ENCODE measurements around the gene FAM107A.

DNA sequence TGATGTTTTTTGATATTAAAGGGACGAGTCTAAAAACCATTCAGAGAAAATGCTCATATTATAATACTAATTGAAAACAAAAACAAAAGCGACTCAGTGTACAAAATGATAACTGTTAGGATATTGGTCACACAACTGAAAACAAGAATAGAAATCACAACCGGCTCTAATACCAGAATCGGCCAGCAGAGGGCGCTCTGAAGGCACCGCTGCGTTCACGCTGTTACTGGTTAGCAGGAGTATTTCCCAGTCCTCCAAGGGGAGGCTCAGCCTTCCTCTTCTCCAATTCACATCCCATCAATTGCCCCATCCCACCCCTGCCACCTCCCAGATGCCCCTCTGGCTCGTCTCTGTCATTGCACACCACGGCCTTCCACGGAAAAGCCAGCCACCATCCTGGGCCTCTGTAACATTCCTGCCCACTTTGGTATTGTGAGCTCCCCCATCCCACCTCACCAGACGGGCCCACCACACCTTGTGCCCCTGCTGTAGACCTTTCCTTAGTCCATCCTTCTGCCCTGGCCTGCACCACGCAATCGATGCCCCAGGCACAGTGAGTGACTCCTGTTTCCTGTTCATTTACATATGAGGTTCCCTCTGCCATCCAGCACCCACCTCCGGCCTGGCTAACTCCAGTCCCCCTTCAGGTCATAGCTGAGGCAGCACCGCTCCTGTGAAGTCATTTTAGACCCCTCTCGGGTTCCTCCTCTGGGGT lies 8.5 kb downstream of the FAM107A start:
- TF ChIP-seq, protein P1, sequence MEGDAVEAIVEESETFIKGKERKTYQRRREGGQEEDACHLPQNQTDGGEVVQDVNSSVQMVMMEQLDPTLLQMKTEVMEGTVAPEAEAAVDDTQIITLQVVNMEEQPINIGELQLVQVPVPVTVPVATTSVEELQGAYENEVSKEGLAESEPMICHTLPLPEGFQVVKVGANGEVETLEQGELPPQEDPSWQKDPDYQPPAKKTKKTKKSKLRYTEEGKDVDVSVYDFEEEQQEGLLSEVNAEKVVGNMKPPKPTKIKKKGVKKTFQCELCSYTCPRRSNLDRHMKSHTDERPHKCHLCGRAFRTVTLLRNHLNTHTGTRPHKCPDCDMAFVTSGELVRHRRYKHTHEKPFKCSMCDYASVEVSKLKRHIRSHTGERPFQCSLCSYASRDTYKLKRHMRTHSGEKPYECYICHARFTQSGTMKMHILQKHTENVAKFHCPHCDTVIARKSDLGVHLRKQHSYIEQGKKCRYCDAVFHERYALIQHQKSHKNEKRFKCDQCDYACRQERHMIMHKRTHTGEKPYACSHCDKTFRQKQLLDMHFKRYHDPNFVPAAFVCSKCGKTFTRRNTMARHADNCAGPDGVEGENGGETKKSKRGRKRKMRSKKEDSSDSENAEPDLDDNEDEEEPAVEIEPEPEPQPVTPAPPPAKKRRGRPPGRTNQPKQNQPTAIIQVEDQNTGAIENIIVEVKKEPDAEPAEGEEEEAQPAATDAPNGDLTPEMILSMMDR (IDR thresholded peaks at IDR 0.05; ENCODE audit: low read length): peak; percentile 85
- TF ChIP-seq EZH2 (IDR thresholded peaks at IDR 0.05; ENCODE audit: borderline replicate concordance, low read length): no peak

Measured in OCI-LY1 (cell line).